Caco-2 (cell line): ENCODE data around the gene MRPL49. TPM values are rescaled to one million over a fixed set of nuclear protein-coding genes. Genes with fewer than 3 reads are reported as not detected.
A peak's percentile ranks its signal among the peaks of the same experiment; 100 is the strongest.

Source experiments
- BruUV-seq: library from RNA; stranded (reverse); fragments of 400-500 nt; replicated peaks from 2 replicates; lab custom pipeline; 2021; lab: Mats Ljungman, UMichigan
- CTCF ChIA-PET: fragments of 300-600 bp; sonication (Branson Sonifier 250); formaldehyde crosslinking; loops from one replicate; lab custom pipeline; 2022; ENCODE audit warnings: antibody characterized with exemption; lab: Charles Lee
- POLR2A ChIA-PET: fragments of 300-600 bp; sonication (Branson Sonifier 250); formaldehyde crosslinking; loops from one replicate; lab custom pipeline; 2022; ENCODE audit warnings: antibody characterized with exemption; lab: Charles Lee
- DNase-seq, 2 experiments: peaks; one replicate each; pipeline versions ENCODE4 v3.0.0 to v3.0.0-alpha.2; 2020 to 2022
- H3K27me3 ChIP-seq: replicated peaks from 2 replicates; pipeline ENCODE4 v1.6.0; 2011; ENCODE audit warnings: low read length; ENCODE audit not compliant: control insufficient read depth, insufficient read depth
- H3K36me3 ChIP-seq: 2 replicates; pipeline ENCODE4 v1.5.1; 2011; ENCODE audit warnings: low read length; ENCODE audit not compliant: control insufficient read depth, insufficient read depth
- H3K4me1 ChIP-seq: fragments of 250-450 bp; sonication (Bioruptor Pico); 2 replicates; pipeline ENCODE4 v1.5.1; 2020; ENCODE audit warnings: mild to moderate bottlenecking
- H3K4me3 ChIP-seq: 2 replicates; pipeline ENCODE4 v1.5.1; 2011; ENCODE audit warnings: low read depth, mild to moderate bottlenecking, control low read depth, low read length
- H3K9me3 ChIP-seq: fragments of 250-450 bp; sonication (Bioruptor Pico); 2 replicates; pipeline ENCODE4 v1.5.1; 2020; ENCODE audit warnings: mild to moderate bottlenecking, moderate library complexity
- H3K27ac Mint-ChIP-seq: one replicate; pipeline ENCODE4 v1.8.0; 2022; ENCODE audit warnings: mixed read lengths; ENCODE audit not compliant: unreplicated experiment
- H3K27me3 Mint-ChIP-seq: one replicate; pipeline ENCODE4 v1.8.0; 2022; ENCODE audit warnings: mixed read lengths; ENCODE audit not compliant: insufficient read depth, unreplicated experiment
- H3K36me3 Mint-ChIP-seq: one replicate; pipeline ENCODE4 v1.8.0; 2022; ENCODE audit warnings: mild to moderate bottlenecking, mixed read lengths; ENCODE audit not compliant: insufficient read depth, unreplicated experiment
- H3K4me1 Mint-ChIP-seq: one replicate; pipeline ENCODE4 v1.8.0; 2022; ENCODE audit warnings: low read depth, mixed read lengths; ENCODE audit not compliant: unreplicated experiment
- H3K4me3 Mint-ChIP-seq: one replicate; pipeline ENCODE4 v1.8.0; 2022; ENCODE audit warnings: mild to moderate bottlenecking, moderate library complexity, mixed read lengths; ENCODE audit not compliant: unreplicated experiment
- H3K9me3 Mint-ChIP-seq: one replicate; pipeline ENCODE4 v1.8.0; 2022; ENCODE audit warnings: mixed read lengths; ENCODE audit not compliant: unreplicated experiment
- CTCF ChIP-seq, 2 experiments: fragments of 200-600 bp in 1 of 2; IDR thresholded peaks; 1 replicate in 1 of 2; 2 replicates in 1 of 2; pipeline versions ENCODE4 v1.5.1 to v1.8.0; 2011 to 2022; ENCODE audit warnings: antibody characterized with exemption in 1 of 2, control low read depth in 1 of 2, inconsistent platforms in 1 of 2, low read depth in 1 of 2, low read length in 1 of 2, mild to moderate bottlenecking in 1 of 2, moderate library complexity in 1 of 2; ENCODE audit not compliant: insufficient read depth in 1 of 2, severe bottlenecking in 1 of 2, unreplicated experiment in 1 of 2
- intact Hi-C: fragments of 100-400 bp; cut with micrococcal nuclease; formaldehyde crosslinking; loops from one replicate; pipeline ENCODE4 v1.10.0; 2022; ENCODE audit not compliant: unreplicated experiment
- total RNA-seq: library from RNA; stranded (reverse); gene quantifications from 2 replicates; pipeline ENCODE4 v1.2.3, GENCODE V29; 2022

MRPL49 gene
- total RNA-seq, 1 experiment from 2014 or later = 95.1 TPM

- H3K27me3 Mint-ChIP-seq = no peaks in the 10 kb centered on the region
- POLR2A ChIA-PET = interaction anchor here (0.5 to 0.9 kb wide), 2 partner anchors 19 to 81 kb away, joined by 3 to 4 read pairs; no protein-coding TSS in a partner anchor
- no peak for DNase-seq
- no peaks in the 10 kb centered on the region for H3K9me3 Mint-ChIP-seq
- H3K4me1 Mint-ChIP-seq = peaks cover 12% of the 10 kb centered on the region
- Histone ChIP-seq H3K4me3 (peak overlapping the region; percentile 56), H3K27me3 (no peaks in the 10 kb centered on the region), H3K4me1 (peaks cover 10% of the 10 kb centered on the region), H3K9me3 (no peaks in the 10 kb centered on the region), H3K36me3 (0 out of 2 replicates have a peak, but pooled peaks cover 2% of the 10 kb centered on the region)
- H3K4me3 Mint-ChIP-seq = peak overlapping the region; percentile 86
- peaks cover 14% of the 10 kb centered on the region for H3K36me3 Mint-ChIP-seq
- TF ChIP-seq CTCF (IDR thresholded peaks at IDR 0.05; ENCODE audit: insufficient read depth in 1 of 2, low read depth in 1 of 2, low read length in 1 of 2, severe bottlenecking in 1 of 2, unreplicated experiment in 1 of 2) = no peak
- CTCF ChIA-PET = interaction anchor here (0.9 to 2.6 kb wide), 3 partner anchors 13 to 21 kb away, joined by 4 to 10 read pairs (median 9); partner anchors contain the start of genes TM7SF2 and ZNHIT2
- H3K27ac Mint-ChIP-seq = peak overlapping the region; percentile 90
- BruUV-seq = TSS peak; percentile 50
- intact Hi-C loops = loop anchor here (1.0 kb wide), 2 partner anchors 13 to 20 kb away; partner anchors contain the start of gene ZNHIT2
Observed at GRCh38 chr11:65096926-65097325, 25.2 kb upstream of the MRPL49 start.

- no TSS peak for BruUV-seq
- no peaks in the 10 kb centered on the region for H3K27me3 Mint-ChIP-seq
Observed at GRCh38 chr11:65100674-65101350, 21.3 kb upstream of the MRPL49 start.

More at GRCh38 chr11:65100674-65101350, 21.3 kb upstream of the MRPL49 start:
- H3K4me1 Mint-ChIP-seq = peaks cover 9% of the 10 kb centered on the region
- H3K27me3 ChIP-seq = no peaks in the 10 kb centered on the region
- CTCF ChIA-PET = interaction anchor here (1.2 kb wide), 1 partner anchor 10 kb away, joined by 5 read pairs; the partner anchor contains the start of gene TM7SF2
- DNase-seq = no peak
- POLR2A ChIA-PET = interaction anchor here (0.8 kb wide), 1 partner anchor 11 kb away, joined by 3 read pairs; no protein-coding TSS in a partner anchor
- intact Hi-C loops = no loop called here
- no peak overlapping the region for H3K4me3 ChIP-seq
- H3K9me3 Mint-ChIP-seq = no peaks in the 10 kb centered on the region
- H3K4me1 ChIP-seq = peaks cover 7% of the 10 kb centered on the region
- H3K36me3 Mint-ChIP-seq = peaks cover 31% of the 10 kb centered on the region
- H3K27ac Mint-ChIP-seq = no peak overlapping the region
- peaks cover 2% of the 10 kb centered on the region; the same call in 1 of the 2 replicates for H3K36me3 ChIP-seq
- no peak overlapping the region for H3K4me3 Mint-ChIP-seq
- no peaks in the 10 kb centered on the region for H3K9me3 ChIP-seq
- TF ChIP-seq CTCF (IDR thresholded peaks at IDR 0.05; ENCODE audit: insufficient read depth in 1 of 2, low read depth in 1 of 2, low read length in 1 of 2, severe bottlenecking in 1 of 2, unreplicated experiment in 1 of 2) = no peak
